OCI-LY7 (cell line): ENCODE data around the gene SRSF2. TPM values are rescaled to one million over a fixed set of nuclear protein-coding genes. Genes with fewer than 3 reads are reported as not detected.
"Not testable (repeated sequence)": the region's sequence is repeated elsewhere in the genome, so short reads cannot be mapped to it uniquely, and the experiment has no call there.

Source experiments
- BruUV-seq: library from RNA; stranded (reverse); fragments of 400-500 nt; replicated peaks from 2 replicates; lab custom pipeline; 2021; lab: Mats Ljungman, UMichigan
- CTCF ChIA-PET: fragments of 300-600 bp; sonication (Branson Sonifier 250); formaldehyde crosslinking; loops from one replicate; lab custom pipeline; 2022; ENCODE audit warnings: antibody characterized with exemption; ENCODE audit not compliant: unreplicated experiment; lab: Charles Lee
- POLR2A ChIA-PET: fragments of 300-600 bp; sonication (Branson Sonifier 250); formaldehyde crosslinking; loops from one replicate; lab custom pipeline; 2022; ENCODE audit warnings: antibody characterized with exemption; lab: Charles Lee
- DNase-seq: peaks from one replicate; pipeline ENCODE4 v3.0.0-alpha.2; 2015; ENCODE audit warnings: low spot score
- H2AFZ ChIP-seq: fragments of 200-600 bp; sonication (generic), shearing (Covaris generic); 2 replicates; pipeline ENCODE4 v1.6.1; 2014; ENCODE audit warnings: mild to moderate bottlenecking, antibody characterized with exemption, low read length, moderate library complexity
- H3K27ac ChIP-seq: fragments of 200-600 bp; sonication (generic); 2 replicates; pipeline ENCODE4 v1.5.1; 2014; ENCODE audit warnings: mixed run types, low read depth, mild to moderate bottlenecking, moderate library complexity, low read length, inconsistent platforms; ENCODE audit not compliant: poor library complexity, severe bottlenecking
- H3K36me3 ChIP-seq: fragments of 200-600 bp; sonication (generic); 2 replicates; pipeline ENCODE4 v1.6.1; 2014; ENCODE audit warnings: mild to moderate bottlenecking, antibody characterized with exemption, low read length, moderate library complexity, mixed read lengths; ENCODE audit not compliant: insufficient read depth
- H3K4me1 ChIP-seq: fragments of 200-600 bp; sonication (generic); 2 replicates; pipeline ENCODE4 v1.5.1; 2014; ENCODE audit warnings: mild to moderate bottlenecking, low read length; ENCODE audit not compliant: insufficient read depth, poor library complexity, severe bottlenecking
- H3K4me2 ChIP-seq: fragments of 200-600 bp; sonication (generic); 2 replicates; pipeline ENCODE4 v1.6.1; 2014; ENCODE audit warnings: mild to moderate bottlenecking, low read length
- H3K4me3 ChIP-seq: fragments of 200-600 bp; sonication (generic); 2 replicates; pipeline ENCODE4 v1.5.1; 2014; ENCODE audit warnings: mild to moderate bottlenecking, low read depth, low read length; ENCODE audit not compliant: poor library complexity, severe bottlenecking
- H3K79me2 ChIP-seq: fragments of 200-600 bp; sonication (generic); 2 replicates; pipeline ENCODE4 v1.6.1; 2016; ENCODE audit warnings: low read depth, mild to moderate bottlenecking, low read length, moderate library complexity, mixed read lengths; ENCODE audit not compliant: insufficient read depth
- H3K9me2 ChIP-seq: fragments of 200-600 bp; sonication (generic); 2 replicates; pipeline ENCODE4 v1.6.1; 2016; ENCODE audit warnings: mild to moderate bottlenecking, low read length, mixed read lengths; ENCODE audit not compliant: insufficient read depth
- H3K9me3 ChIP-seq: fragments of 200-600 bp; sonication (generic); 2 replicates; pipeline ENCODE4 v1.6.1; 2014; ENCODE audit warnings: mild to moderate bottlenecking, mixed run types, low read length, mixed read lengths
- H4K20me1 ChIP-seq: fragments of 200-600 bp; sonication (generic); 2 replicates; pipeline ENCODE4 v1.6.1; 2014; ENCODE audit warnings: mild to moderate bottlenecking, antibody characterized with exemption, low read length, moderate library complexity, mixed read lengths; ENCODE audit not compliant: insufficient read depth
- EZH2phosphoT487 ChIP-seq: fragments of 200-600 bp; sonication (generic); IDR thresholded peaks from 2 replicates; pipeline ENCODE4 v1.6.1; 2018; ENCODE audit warnings: low read depth, borderline replicate concordance, mild to moderate bottlenecking, mixed run types, antibody characterized with exemption, low read length, moderate library complexity, mixed read lengths
- intact Hi-C: fragments of 100-400 bp; cut with micrococcal nuclease; formaldehyde crosslinking; loops from one replicate; pipeline ENCODE4 v1.10.0; 2022; ENCODE audit not compliant: unreplicated experiment
- total RNA-seq, 2 experiments: library from RNA; depleted of rRNA in 1 of 2; stranded (reverse); fragments of >200 nt in 1 of 2; shearing (Covaris generic) in 1 of 2; gene quantifications; 2 replicates each; pipeline ENCODE4 v1.2.3, GENCODE V29; 2014 to 2022
- TF ChIP-seq, protein P1 (sequence below): fragments of 200-600 bp; sonication (generic); conservative IDR thresholded peaks from 2 replicates; pipeline ENCODE4 v1.5.1; 2014; ENCODE audit warnings: mild to moderate bottlenecking, antibody characterized with exemption, low read length, moderate library complexity, mixed read lengths

Gene SRSF2
- total RNA-seq, 2 experiments from 2014 or later, result 619 to 2,207 TPM

- Histone ChIP-seq H2AFZ (no peak overlapping the region), H3K79me2 (0 out of 2 replicates have a peak, but pooled peaks cover 3% of the 10 kb centered on the region), H3K4me3 (no peak overlapping the region), H3K27ac (no peak overlapping the region), H3K9me3 (no peaks in the 10 kb centered on the region), H3K36me3 (peaks cover 54% of the 10 kb centered on the region), H3K9me2 (no peaks in the 10 kb centered on the region), H3K4me1 (peaks cover 26% of the 10 kb centered on the region), H3K4me2 (no peak overlapping the region), H4K20me1 (no peaks in the 10 kb centered on the region; the same call in 1 of the 2 replicates)
- CTCF ChIA-PET, result no interaction called here
- no TSS peak for BruUV-seq
- intact Hi-C loops, result no loop called here
- POLR2A ChIA-PET, result interaction anchor here (0.6 to 0.8 kb wide), 2 partner anchors 11 to 19 kb away, joined by 3 to 4 read pairs; no protein-coding TSS in a partner anchor
- no peak for DNase-seq
- TF ChIP-seq EZH2phosphoT487, result no peak
- TF ChIP-seq, protein P1, sequence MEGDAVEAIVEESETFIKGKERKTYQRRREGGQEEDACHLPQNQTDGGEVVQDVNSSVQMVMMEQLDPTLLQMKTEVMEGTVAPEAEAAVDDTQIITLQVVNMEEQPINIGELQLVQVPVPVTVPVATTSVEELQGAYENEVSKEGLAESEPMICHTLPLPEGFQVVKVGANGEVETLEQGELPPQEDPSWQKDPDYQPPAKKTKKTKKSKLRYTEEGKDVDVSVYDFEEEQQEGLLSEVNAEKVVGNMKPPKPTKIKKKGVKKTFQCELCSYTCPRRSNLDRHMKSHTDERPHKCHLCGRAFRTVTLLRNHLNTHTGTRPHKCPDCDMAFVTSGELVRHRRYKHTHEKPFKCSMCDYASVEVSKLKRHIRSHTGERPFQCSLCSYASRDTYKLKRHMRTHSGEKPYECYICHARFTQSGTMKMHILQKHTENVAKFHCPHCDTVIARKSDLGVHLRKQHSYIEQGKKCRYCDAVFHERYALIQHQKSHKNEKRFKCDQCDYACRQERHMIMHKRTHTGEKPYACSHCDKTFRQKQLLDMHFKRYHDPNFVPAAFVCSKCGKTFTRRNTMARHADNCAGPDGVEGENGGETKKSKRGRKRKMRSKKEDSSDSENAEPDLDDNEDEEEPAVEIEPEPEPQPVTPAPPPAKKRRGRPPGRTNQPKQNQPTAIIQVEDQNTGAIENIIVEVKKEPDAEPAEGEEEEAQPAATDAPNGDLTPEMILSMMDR, result no peak
Measured at GRCh38 chr17:76713765-76714164, 23.4 kb downstream of the SRSF2 start.

DNA sequence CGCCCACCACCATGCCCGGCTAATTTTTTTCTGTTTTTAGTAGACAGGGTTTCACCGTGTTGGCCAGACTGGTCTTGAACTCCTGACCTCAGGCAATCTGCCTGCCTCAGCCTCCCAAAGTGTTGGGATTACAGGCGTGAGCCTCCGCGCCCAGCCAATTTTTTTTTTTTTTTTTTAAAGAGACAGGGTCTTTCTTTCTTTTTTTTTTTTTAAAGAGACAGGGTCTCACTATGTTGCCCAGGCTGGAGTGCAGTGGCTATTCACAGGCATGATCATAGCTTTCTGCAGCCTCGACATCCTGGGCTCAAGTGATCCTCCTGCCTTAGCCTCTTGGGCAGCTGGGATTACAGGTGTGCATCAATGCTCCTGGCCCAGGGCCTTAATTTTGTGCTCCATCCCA, 24.8 kb downstream of the SRSF2 start:
- H2AFZ ChIP-seq, H3K79me2 ChIP-seq, H3K27ac ChIP-seq, H3K4me3 ChIP-seq, H3K9me2 ChIP-seq, H4K20me1 ChIP-seq, intact Hi-C loops, DNase-seq, H3K9me3 ChIP-seq, H3K4me2 ChIP-seq, BruUV-seq: not testable (repeated sequence)
- Histone ChIP-seq H3K36me3 (peaks cover 42% of the 10 kb centered on the region), H3K4me1 (peaks cover 26% of the 10 kb centered on the region)
- POLR2A ChIA-PET, result interaction anchor here (0.6 kb wide), 1 partner anchor 163 kb away, joined by 6 read pairs; no protein-coding TSS in a partner anchor
- CTCF ChIA-PET, result interaction anchor here (0.5 kb wide), 1 partner anchor 401 kb away, joined by 3 read pairs; no protein-coding TSS in a partner anchor

DNA sequence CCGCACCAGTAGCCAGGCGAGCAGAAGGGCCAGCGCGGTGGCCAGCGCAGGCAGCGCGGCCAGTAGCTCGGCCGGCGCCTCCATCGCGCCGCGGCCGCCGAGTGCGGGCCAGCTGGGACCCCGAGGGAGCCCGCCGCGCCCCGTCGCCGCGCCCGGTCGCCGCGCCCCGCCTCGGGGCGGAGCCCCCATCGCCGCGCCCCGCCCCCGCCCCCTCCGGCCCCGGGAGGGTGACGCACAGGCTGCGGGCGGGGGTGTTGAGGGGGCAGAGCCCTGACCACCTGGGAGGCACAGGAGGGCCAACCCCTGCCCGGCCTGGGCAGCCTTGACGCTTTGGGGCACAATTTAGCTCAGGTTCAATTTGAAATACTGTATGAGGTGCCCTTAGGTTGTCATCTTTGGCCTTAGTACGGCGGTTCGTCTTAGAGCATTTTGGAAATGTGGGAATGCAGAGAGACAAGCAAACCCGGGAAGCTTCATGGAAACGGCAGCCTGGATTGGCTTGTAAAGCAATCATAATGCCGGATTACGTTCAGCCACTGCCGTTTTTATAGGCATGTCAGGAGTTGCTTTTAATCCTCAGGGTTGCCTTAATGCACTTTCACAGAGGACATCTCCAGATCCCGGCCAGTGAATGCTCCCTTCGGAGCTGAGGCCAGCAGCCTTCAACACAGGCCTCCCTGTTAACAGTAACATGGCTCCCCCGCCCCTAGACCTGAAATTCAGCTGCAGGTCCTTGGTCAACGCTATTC, 26.1 kb downstream of the SRSF2 start, which contains the start of gene MXRA7:
TSS of gene MXRA7 (minus strand) at position 103 of the 749 bp plus-strand sequence. CDS start at position 84, 19 bp downstream.
- peak; percentile 60 for DNase-seq
- H3K27ac ChIP-seq, result no peak within 1 kb of the TSS
- H3K4me2 ChIP-seq, result peak within 1 kb of the TSS; percentile 54
- no peaks in the 10 kb centered on the region; the same call in 1 of the 2 replicates for H4K20me1 ChIP-seq
- H3K79me2 ChIP-seq, result 0 out of 2 replicates have a peak, but pooled peaks cover 3% of the 10 kb centered on the region
- POLR2A ChIA-PET, result no interaction called here
- BruUV-seq, result no TSS peak
- H3K4me3 ChIP-seq, result peak within 1 kb of the TSS; percentile 51
- peaks cover 29% of the 10 kb centered on the region for H3K36me3 ChIP-seq
- H3K4me1 ChIP-seq, result peaks cover 26% of the 10 kb centered on the region
- intact Hi-C loops, result no loop called here
- H3K9me3 ChIP-seq, result no peaks in the 10 kb centered on the region
- TF ChIP-seq, protein P1, result no peak
- no peak for TF ChIP-seq EZH2phosphoT487
- H3K9me2 ChIP-seq, result no peaks in the 10 kb centered on the region
- CTCF ChIA-PET, result interaction anchor here (0.5 kb wide), 1 partner anchor 229 kb away, joined by 3 read pairs; no protein-coding TSS in a partner anchor
- H2AFZ ChIP-seq, result no peak within 1 kb of the TSS
